ENCODE data around the gene PSME1. TPM values are rescaled to one million over a fixed set of nuclear protein-coding genes. Genes with fewer than 3 reads are reported as not detected.

Gene PSME1
- 100 to 1,000 TPM in 3 of 4 donors, 10 to 100 TPM in 1; 81.3 to 125 (median 114) TPM for total RNA-seq

GRCh38 chr14:24135834-24136683 lies at the start of gene PSME1:
Gene PSME1, plus strand, starts transcription at chr14:24136194. Its CDS starts 69 bp downstream, at chr14:24136263.
- H3K4me3 ChIP-seq (ENCODE audit: low read depth, poor library complexity, severe bottlenecking): peak within 1 kb of the TSS; percentile 99
- peak; percentile 87 to 98 for DNase-seq (ENCODE audit: low spot score in 2 of 2)
- intact Hi-C loops (cut with DNase I; ENCODE audit: low total_unique reads): no loop called here
- TF ChIP-seq CTCF (IDR thresholded peaks at IDR 0.05) (peak in 1 of 3 donors; percentile 1), POLR2A (IDR thresholded peaks at IDR 0.05) (no peak)
- WGBS, 2 donors: 1% methylated on average over 47 to 64 of the region's 75 CpGs

- TF ChIP-seq CTCF (IDR thresholded peaks at IDR 0.05) (no peak), POLR2A (IDR thresholded peaks at IDR 0.05) (no peak)
- intact Hi-C loops (cut with DNase I; ENCODE audit: low total_unique reads): no loop called here
- WGBS, 2 donors: 83 to 91% methylated on average over 1 of the region's 1 CpG
- no peak overlapping the region for H3K4me3 ChIP-seq (ENCODE audit: low read depth, poor library complexity, severe bottlenecking)
- DNase-seq (ENCODE audit: low spot score in 2 of 2): no peak
Observed at GRCh38 chr14:24087004-24087403, 49.0 kb upstream of the PSME1 start.

GRCh38 chr14:24088095-24088494 lies 47.9 kb upstream of the PSME1 start:
- intact Hi-C loops (cut with DNase I; ENCODE audit: low total_unique reads): no loop called here
- TF ChIP-seq CTCF (IDR thresholded peaks at IDR 0.05) (no peak), POLR2A (IDR thresholded peaks at IDR 0.05) (no peak)
- DNase-seq (ENCODE audit: low spot score in 2 of 2): no peak
- WGBS, 2 donors: 75 to 90% methylated on average over 2 of the region's 2 CpGs
- no peak overlapping the region for H3K4me3 ChIP-seq (ENCODE audit: low read depth, poor library complexity, severe bottlenecking)

- intact Hi-C loops (cut with DNase I; ENCODE audit: low total_unique reads): loop anchor here (10.0 kb wide), 1 partner anchor 75 kb away; no protein-coding TSS in a partner anchor
- no peak for TF ChIP-seq CTCF (IDR thresholded peaks at IDR 0.05)
- TF ChIP-seq POLR2A (IDR thresholded peaks at IDR 0.05): no peak
- DNase-seq (ENCODE audit: low spot score in 2 of 2): no peak
- 84 to 90% methylated on average over 6 of the region's 6 CpGs for WGBS, 2 donors
- H3K4me3 ChIP-seq (ENCODE audit: low read depth, poor library complexity, severe bottlenecking): no peak overlapping the region
Observed at GRCh38 chr14:24089890-24090289, 46.1 kb upstream of the PSME1 start.

- DNase-seq (ENCODE audit: low spot score in 2 of 2): no peak
- no peak for TF ChIP-seq POLR2A (IDR thresholded peaks at IDR 0.05)
- no peak overlapping the region for H3K4me3 ChIP-seq (ENCODE audit: low read depth, poor library complexity, severe bottlenecking)
- intact Hi-C loops (cut with DNase I; ENCODE audit: low total_unique reads): loop anchor here (10.0 kb wide), 1 partner anchor 77 kb away; no protein-coding TSS in a partner anchor
Observed at GRCh38 chr14:24092110-24092504, 43.9 kb upstream of the PSME1 start.

- 70 to 81% methylated on average over 4 of the region's 4 CpGs for WGBS, 2 donors
- intact Hi-C loops (cut with DNase I; ENCODE audit: low total_unique reads): loop anchor here (10.0 kb wide), 1 partner anchor 78 kb away; no protein-coding TSS in a partner anchor
- TF ChIP-seq CTCF (IDR thresholded peaks at IDR 0.05) (no peak), POLR2A (IDR thresholded peaks at IDR 0.05) (no peak)
Observed at GRCh38 chr14:24092505-24093206, 43.3 kb upstream of the PSME1 start.

More at GRCh38 chr14:24092505-24093206, 43.3 kb upstream of the PSME1 start:
- H3K4me3 ChIP-seq (ENCODE audit: low read depth, poor library complexity, severe bottlenecking): no peak overlapping the region
- no peak for DNase-seq (ENCODE audit: low spot score in 2 of 2)
